Kidney (tissue), 14 donors: Measurements from ENCODE around the gene BTBD9. TPM values are rescaled to one million over a fixed set of nuclear protein-coding genes. Genes with fewer than 3 reads are reported as not detected.

Experiments
- DNase-seq, 5 donors: peaks; one replicate each; pipeline ENCODE4 v3.0.0-alpha.2; 2013 to 2020
- FAIRE-seq: peaks from 2 replicates; lab custom pipeline; 2012; peaks lifted over from hg19 to GRCh38; lab: Jason Lieb, UNC
- H3K27ac ChIP-seq, 2 donors: one replicate each; pipeline ENCODE4 v1.7.0; 2013; ENCODE audit warnings: low read depth in 2 of 2, low read length in 2 of 2, inconsistent platforms in 1 of 2
- H3K27me3 ChIP-seq: one replicate; pipeline ENCODE4 v1.7.1; 2013; ENCODE audit warnings: low read length, inconsistent platforms; ENCODE audit not compliant: control insufficient read depth, insufficient read depth
- H3K36me3 ChIP-seq, 3 donors: one replicate each; pipeline versions ENCODE4 v1.7.0 to v1.7.1; 2013; ENCODE audit warnings: low read length in 3 of 3, control low read depth in 1 of 3, inconsistent platforms in 1 of 3; ENCODE audit not compliant: insufficient read depth in 3 of 3, control insufficient read depth in 2 of 3
- H3K4me1 ChIP-seq, 3 donors: one replicate each; pipeline versions ENCODE4 v1.7.0 to v1.7.1; 2013; ENCODE audit warnings: low read length in 3 of 3, inconsistent platforms in 1 of 3, low read depth in 1 of 3; ENCODE audit not compliant: control insufficient read depth in 2 of 3, insufficient read depth in 2 of 3
- H3K4me3 ChIP-seq, 3 donors: one replicate each; pipeline versions ENCODE4 v1.7.0 to v1.8.1; 2013; ENCODE audit warnings: low read length in 3 of 3, control low read depth in 1 of 3, inconsistent platforms in 1 of 3
- H3K9ac ChIP-seq, 3 donors: one replicate each; pipeline versions ENCODE4 v1.7.0 to v1.7.1; 2013; ENCODE audit warnings: low read length in 3 of 3, control low read depth in 1 of 3, inconsistent platforms in 1 of 3
- H3K9me3 ChIP-seq, 3 donors: one replicate each; pipeline versions ENCODE4 v1.7.0 to v1.7.1; 2013; ENCODE audit warnings: low read length in 3 of 3, control low read depth in 1 of 3, inconsistent platforms in 1 of 3; ENCODE audit not compliant: control insufficient read depth in 2 of 3, insufficient read depth in 1 of 3
- CTCF ChIP-seq: IDR thresholded peaks from 3 replicates; pipeline ENCODE4 v1.5.1; 2012; ENCODE audit warnings: mild to moderate bottlenecking, moderate library complexity, borderline replicate concordance; ENCODE audit not compliant: insufficient read depth; ENCODE audit errors: extremely low read depth
- intact Hi-C: fragments of 100-400 bp; cut with DNase I; formaldehyde crosslinking; loops from one replicate; pipeline ENCODE4 v1.11.1; 2022
- polyA plus RNA-seq: library from polyadenylated mRNA; stranded (reverse); fragments of 350-450 nt; fragmentation: Illumina TruSeq; extraction: RNeasy Lipid Tissue Mini Kit (QIAGEN cat#74804); gene quantifications from one replicate; pipeline ENCODE4 v1.2.3, GENCODE V29; 2014; ENCODE audit warnings: low read depth, low replicate concordance; ENCODE audit not compliant: insufficient read depth
- total RNA-seq: library from RNA; stranded (reverse); fragmentation: NEBNext Ultra II Directional; extraction: Animal tissue kit (Norgen Biotek cat#: 25700); gene quantifications from one replicate; pipeline ENCODE4 v1.2.1, GENCODE V29; 2021
- donor health status: control.
- donor health status: control.
- donor health status: control.
- donor health status: control.
- donor health status: control.
- donor health status: DM: yes; HTN: yes; CAD: no.
- donor health status: Normal renal cell carcinoma (clear cell type).

BTBD9 gene
- total and polyA plus RNA-seq, 2 donors from 2014 or later, result 4.2 to 29.9 TPM

GRCh38 chr6:38578075-38578474, 61.7 kb downstream of the BTBD9 start:
- no peaks in the 10 kb centered on the region for H3K27me3 ChIP-seq
- intact Hi-C loops, result no loop called here
- DNase-seq (no peak), FAIRE-seq (no peak)
- H3K9ac ChIP-seq, result no peak overlapping the region
- TF ChIP-seq CTCF, result no peak
- H3K4me1 ChIP-seq, result no peaks in the 10 kb centered on the region
- H3K4me3 ChIP-seq, result no peak overlapping the region
- H3K36me3 ChIP-seq, result peaks cover 0 to 3% (median 0%) of the 10 kb centered on the region in 3 donors
- no peak overlapping the region for H3K27ac ChIP-seq
- no peaks in the 10 kb centered on the region for H3K9me3 ChIP-seq

GRCh38 chr6:38577492-38577891, 62.2 kb downstream of the BTBD9 start:
- peaks cover 0 to 3% (median 0%) of the 10 kb centered on the region in 3 donors for H3K36me3 ChIP-seq
- no peaks in the 10 kb centered on the region for H3K4me1 ChIP-seq
- no peak for DNase-seq
- H3K9ac ChIP-seq, result no peak overlapping the region
- no peaks in the 10 kb centered on the region for H3K27me3 ChIP-seq
- TF ChIP-seq CTCF, result no peak
- H3K9me3 ChIP-seq, result no peaks in the 10 kb centered on the region
- no peak overlapping the region for H3K27ac ChIP-seq
- no peak overlapping the region for H3K4me3 ChIP-seq
- intact Hi-C loops, result no loop called here
- FAIRE-seq, result no peak

- no peak for TF ChIP-seq CTCF
- no peak overlapping the region for H3K27ac ChIP-seq
- H3K9me3 ChIP-seq, result no peaks in the 10 kb centered on the region
- no peaks in the 10 kb centered on the region for H3K4me1 ChIP-seq
- no peak overlapping the region for H3K9ac ChIP-seq
- no peak overlapping the region for H3K4me3 ChIP-seq
- no peak for DNase-seq
- no peak for FAIRE-seq
- peaks cover 0 to 3% (median 0%) of the 10 kb centered on the region in 3 donors for H3K36me3 ChIP-seq
- H3K27me3 ChIP-seq, result no peaks in the 10 kb centered on the region
- intact Hi-C loops, result no loop called here
These were observed 65.8 kb downstream of the BTBD9 start for GRCh38 chr6:38573801-38574395.
